LoVo (cell line): ENCODE results near the gene TMEM106C.

Source experiments
- DNase-seq: peaks from one replicate; pipeline ENCODE4 v3.0.0-alpha.2; 2016; ENCODE audit warnings: low spot score

TMEM106C gene

DNA sequence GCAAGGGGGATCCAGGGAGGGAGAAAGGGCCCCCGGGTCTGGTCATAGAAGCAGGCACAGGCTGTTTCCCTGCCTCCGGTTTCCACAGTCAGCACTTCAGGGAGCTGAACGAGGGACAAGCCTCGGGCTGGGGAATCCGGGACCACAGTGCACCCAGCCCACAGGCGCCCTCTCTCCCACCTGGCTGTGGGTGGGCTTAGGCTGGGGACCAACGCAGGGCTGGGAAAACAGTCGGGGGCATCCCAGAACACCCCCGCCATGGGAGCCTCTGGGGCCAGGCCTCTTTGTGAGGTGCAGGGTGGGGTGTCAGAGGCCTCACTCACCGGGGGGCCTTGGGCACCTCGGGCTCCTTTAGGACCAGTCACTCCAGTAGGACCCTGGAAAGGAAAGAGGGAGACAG lies 16.3 kb downstream of the TMEM106C start:
- no peak for DNase-seq

DNA sequence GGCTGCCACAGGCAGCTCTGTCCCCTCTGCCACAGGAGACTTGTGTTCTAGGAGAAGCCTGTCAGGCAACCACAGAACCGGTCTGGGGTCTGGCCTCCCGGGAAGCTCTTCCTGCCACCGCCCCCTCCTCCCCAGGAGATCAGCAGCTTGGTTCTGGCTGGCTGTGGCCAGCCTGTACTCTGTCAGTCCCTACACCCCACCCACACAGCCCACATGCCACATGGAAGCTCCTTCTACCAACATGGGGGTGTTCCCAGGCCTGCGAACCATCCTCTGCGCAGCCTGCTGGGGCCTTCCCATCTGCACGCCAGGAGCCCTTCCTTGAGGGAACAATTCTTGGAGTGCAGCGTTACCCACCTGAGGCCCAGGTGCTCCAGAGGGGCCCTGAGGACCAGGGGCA lies 16.8 kb downstream of the TMEM106C start:
- no peak for DNase-seq

DNA sequence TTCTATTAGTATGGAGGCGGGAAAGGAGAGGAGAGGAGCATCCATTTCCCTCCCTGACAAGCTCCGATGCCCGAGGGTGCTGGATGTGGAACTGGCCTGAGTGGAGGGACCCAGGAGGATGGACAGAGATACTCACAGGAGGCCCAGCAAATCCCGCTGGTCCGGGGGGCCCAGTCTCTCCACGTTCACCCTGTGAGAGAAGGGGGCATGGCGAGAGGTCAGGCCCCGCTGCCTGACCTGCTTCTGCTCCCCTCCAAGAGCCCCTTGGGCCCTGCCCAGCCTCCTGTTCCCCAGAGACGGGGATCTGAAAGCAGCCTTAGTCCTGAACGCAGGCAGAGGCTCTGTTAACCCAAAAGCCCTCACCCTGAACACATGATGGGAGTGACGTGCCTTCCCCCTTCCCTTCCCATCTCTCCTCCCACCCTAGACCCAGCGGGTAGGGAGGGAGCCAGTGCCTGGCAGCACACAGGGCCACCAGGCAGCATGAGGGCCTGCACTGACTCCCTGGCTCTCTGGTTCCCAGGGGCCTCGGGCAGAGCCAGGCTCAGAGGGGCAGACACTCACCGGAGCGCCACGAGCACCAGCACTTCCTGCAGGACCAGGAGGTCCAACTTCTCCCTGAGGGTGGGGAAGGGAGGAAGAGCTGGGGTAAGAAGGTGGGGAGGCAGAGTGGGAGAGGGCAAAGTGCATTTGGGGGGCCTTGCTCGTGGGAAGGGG lies 17.5 kb downstream of the TMEM106C start:
- DNase-seq, result no peak

DNA sequence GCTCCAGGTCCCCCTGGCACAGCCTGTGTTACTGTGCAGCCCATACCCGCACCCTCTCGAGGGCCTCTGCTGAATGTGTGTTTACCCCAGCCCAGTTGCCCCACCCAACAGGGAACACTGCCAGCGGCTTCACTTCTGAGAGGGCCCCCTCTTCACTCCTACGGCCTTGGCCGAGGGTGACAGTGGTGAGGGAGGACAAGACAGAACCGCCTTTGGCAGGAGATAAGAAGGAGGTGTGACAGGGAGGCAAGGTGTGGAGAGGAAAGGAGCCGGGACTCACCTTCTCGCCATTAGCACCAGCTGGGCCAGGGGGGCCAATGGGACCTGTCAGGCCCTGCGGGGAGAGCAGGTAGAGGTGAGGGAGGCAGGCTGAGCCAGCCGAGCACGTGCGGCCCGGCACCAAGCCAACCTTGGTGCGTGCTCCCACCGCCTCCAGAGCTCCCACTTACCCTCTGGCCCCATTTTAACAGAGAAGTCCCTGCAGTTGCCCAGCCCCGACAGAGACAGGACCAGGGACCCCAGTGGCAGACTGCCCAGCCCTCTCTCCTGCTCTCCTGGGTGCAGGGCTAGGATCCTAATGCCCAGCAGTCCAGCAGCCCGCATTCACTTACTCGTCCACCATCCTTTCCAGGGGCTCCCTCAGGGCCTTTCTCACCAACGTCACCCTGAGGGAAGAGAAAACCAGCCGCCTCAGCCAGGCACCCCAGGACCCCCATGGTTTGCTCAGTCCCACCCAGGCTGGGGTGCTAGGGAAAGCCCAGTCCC lies 18.3 kb downstream of the TMEM106C start:
- no peak for DNase-seq

DNA sequence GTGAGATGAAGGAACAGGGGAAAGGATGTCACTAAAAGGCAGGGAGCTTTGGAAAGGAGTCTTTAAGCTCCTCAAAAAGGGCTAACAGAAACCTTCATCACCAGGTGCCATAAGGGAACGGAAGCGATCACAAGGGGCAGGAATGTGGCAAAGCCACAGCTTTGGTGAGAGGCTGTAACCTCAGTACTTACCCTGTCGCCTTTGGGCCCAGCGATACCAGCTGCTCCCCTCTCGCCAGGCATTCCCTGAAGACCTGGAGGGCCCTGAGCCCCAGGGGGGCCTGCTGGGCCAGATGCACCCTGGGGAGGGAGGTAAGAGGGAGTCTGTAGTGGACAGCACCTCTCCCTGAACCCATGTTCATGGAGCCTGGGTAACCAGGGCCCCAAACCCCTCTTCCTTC lies 18.9 kb downstream of the TMEM106C start:
- no peak for DNase-seq

DNA sequence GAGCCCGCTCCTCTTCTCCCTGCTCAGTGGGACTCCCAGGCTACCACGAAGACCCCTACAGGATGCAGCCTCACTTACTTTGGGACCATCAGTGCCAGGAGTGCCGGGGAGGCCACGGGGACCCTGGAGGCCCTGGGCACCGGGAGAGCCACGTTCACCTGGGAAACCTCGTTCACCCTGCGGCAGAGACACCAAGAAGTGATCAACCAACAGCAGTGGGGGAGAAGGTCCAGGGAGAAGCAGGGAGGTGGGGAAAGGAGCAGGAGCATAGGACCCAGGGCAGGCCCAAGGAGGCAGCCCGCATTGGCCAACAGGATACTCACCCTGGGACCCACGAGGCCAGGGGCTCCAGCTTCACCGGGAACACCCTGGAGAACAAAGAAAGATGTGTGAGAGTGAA lies 19.4 kb downstream of the TMEM106C start:
- DNase-seq, result no peak

DNA sequence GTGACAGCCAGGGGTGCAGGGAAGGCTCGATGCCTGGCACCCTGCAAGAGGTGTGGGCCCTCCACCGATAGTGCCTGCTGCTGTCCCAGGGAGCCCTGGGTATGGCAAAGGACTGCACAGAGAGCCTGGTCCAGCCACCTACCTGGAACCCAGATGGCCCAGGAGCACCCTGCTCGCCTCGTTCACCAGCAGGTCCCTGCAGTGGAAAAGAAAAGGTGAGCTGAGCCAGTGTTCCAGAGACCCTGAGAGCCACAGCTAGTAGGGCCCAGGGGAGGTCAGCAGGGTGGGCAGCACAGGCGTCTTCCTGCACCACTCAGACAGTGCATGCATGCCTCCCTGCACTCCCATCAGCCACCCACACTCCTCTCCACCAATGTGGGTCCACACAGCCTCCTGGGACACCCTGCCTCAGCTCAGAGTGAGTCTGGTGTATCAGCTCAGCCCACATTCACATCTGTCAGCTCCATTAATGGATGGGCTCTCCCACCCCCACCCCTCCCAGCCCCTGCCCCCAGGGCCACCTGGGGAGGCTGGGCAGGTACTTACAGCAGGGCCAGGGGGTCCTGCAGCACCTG lies 20.2 kb downstream of the TMEM106C start:
- DNase-seq, result no peak

DNA sequence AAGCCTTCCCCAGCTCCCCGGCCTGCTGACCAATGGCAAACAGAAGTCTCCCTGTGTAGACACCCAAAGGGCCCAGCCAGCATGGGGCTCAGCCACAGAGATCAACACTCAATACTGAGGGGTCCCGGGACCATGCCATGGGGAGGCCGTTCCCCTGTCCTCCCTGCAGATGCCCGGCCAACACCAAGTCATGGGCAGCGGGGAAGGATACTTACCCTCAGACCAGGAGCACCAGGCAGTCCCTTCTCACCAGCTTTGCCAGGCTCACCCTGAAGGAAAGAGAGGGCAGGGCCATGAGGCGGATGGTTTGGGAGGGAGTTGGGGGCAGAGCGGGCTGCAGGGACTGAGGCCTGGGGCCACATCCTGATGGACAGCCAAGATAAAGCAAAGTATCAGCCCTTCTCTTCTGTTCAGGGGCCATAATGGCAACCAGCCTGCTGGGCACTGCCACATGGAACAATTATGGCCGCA lies 21.0 kb downstream of the TMEM106C start:
- no peak for DNase-seq

DNA sequence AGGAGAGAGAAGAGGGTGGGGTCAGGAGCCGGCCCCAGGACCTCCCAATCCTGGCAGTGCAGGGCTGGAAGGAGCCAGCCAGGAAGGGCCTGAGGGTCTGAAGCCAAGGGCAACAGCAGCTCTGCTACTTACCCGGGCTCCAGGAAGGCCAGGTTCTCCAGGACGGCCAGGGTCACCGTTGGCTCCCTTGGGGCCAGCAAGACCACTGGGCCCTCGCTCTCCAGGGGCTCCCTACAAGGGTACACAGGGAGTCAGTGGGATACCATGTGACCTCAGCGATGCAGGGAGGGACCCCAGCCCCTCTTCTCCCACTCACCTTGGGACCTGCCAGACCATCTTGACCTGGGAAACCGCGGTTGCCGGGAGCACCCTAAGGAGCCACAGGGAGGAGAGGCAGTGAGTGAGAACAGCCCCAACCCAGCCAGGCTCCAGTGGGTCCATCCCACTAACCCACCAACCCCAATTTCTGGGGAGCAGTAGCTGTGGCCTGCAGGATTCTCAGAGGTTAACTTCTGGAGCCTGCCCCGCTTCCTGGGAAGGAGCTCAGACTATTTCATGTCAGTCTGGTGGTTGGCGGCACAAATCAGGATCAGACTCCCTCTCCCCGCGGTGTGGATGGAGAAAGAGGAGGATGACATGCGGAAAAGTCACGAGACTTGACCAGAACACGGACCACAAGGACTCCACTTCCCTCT lies 22.3 kb downstream of the TMEM106C start:
- no peak for DNase-seq

DNA sequence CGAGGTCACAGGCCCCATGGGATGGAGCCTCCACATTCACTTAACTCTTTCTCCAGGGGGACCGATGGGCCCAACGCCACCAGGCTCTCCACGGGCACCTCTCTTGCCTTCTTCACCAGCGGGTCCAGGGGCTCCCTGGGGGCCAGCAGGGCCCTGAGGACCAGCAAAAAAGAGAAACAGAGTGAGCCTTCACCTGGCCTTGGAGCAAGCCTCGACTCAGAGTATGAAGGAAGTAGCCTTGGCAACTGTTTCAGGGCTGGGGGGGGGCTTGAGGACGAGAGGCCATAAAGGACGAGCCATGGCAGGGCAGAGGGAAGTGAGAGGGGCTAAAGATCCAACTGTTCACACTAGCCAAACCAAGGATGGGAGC lies 22.9 kb downstream of the TMEM106C start:
- DNase-seq, result no peak

DNA sequence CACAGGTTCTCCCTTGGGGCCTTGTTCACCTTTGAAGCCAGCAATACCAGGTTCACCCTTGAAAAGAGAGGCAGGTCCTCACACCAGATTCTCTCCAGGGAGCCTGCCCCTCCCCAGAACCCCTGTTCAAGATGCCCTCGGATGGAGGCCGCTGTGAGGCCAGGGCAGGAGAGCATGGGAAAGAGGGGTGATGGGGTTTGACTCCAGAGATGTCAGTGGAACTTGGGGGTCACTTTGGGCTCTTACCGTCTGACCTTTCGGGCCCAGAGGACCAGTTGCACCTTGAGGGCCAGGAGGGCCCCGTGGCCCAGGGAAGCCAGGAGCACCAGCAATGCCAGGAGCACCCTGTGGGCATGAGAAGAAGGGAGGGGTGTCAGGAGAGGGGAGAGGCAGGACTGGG lies 23.4 kb downstream of the TMEM106C start:
- no peak for DNase-seq

DNA sequence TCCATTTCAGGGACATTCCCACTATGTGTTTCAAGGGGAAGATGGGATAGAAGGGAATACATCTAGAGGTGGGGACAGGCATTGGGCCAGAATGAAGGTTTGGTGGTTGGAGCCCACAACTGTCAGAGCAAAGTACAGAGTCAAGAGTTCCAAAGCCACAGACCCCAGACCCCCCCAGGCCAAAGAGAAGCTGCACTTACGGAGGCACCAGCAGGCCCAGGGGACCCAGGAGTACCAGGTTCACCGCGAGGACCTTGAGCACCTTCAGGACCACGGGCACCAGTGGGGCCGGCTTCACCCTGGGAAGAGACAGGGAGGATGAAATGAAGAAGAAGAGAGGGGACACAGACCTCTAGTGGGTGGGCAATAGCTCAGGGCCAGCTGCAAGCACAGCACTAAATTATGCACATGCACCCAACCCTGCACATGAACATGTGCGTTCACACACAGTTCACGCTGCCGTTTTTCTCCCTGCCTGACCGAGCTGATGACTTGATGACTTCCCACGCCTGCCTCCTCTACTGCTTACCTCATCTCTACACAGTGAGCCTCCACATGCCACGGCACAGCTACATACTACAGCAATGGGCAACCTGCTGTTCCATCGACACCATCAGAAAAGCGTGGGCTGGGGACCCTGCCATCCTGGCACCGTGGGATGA lies 24.1 kb downstream of the TMEM106C start:
- no peak for DNase-seq

DNA sequence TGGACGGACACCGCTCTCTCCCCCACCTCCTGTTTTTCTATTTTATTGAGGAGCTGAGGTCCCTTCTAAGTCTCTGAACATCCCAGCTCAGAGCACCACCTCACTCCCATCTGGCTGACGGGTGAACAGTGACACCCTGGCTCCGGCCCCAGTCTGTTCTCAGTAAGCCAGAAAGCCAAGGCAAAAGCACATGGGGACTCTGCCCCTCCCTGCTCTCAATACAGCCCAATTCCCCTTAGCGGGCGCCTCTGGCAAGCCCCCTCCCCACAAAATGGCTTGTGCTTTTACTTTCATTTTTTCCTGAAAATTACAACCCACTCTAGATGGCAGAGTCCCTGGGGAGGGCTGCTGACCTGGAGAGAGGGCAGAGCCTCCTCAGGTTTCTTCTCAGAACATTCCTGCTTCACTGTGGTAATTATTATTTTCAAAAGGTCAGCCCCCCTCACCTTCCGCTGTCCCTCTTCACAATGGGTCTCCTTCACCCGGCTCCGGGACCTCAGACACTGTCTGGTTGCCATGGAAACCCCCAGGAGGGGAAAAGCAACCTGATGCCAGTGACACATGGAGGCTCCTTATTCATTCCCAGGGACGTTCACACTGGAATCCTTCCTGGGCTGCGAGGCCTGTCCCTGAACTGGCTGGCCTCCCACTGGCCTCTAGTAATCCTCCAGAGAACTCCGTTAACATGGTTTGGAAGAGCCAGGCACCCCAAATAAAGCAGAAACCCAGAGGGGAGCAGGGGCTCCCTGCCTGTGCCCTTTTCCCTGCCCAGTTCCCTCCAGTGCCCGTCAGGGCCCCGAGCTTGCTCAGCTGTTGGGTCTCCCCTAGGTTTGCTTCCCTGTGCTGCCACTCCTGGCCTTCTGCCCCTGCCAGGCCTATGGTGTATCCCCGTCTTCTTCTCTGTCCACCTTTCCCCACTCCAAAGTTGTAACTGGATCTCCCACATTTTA lies 25.0 kb downstream of the TMEM106C start:
- DNase-seq, result no peak

DNA sequence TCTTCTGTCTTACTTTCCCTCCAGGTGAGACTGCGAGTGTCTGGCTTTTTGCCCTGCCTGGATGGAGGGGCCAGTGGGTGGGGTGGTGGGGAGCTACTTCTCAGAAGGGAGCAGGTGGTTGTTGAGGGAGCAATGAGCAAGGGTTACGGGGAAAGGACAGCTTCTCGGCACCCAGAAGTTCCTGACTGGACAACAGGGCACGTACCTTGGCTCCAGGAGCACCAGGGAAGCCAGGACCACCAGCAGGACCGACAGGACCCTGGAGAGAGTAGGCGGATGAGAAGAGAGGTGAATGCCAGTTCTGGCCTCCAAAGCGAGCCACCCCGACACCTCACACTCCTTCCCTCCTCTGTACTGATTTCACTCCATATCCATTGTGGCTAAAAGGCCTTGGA lies 25.6 kb downstream of the TMEM106C start:
- DNase-seq, result no peak

DNA sequence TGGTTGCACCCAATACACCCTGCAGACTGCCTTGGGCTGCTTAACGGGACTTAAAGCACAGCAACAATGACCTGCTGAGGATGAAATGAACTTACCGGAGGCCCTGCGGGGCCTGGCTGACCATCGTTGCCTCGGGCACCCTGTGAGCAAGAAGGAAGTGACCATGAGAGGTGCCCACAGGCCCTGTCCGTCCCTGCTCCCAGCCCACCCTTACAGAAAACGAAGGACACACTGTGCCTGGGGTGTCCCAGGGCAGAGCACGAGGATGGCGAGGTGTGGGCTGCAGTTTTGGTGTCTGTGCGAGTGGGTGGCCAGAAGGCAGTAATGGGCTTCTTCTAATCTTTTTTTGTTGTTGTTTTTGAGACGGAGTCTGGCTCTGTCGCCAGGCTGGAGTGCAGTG lies 26.3 kb downstream of the TMEM106C start:
- DNase-seq, result no peak

DNA sequence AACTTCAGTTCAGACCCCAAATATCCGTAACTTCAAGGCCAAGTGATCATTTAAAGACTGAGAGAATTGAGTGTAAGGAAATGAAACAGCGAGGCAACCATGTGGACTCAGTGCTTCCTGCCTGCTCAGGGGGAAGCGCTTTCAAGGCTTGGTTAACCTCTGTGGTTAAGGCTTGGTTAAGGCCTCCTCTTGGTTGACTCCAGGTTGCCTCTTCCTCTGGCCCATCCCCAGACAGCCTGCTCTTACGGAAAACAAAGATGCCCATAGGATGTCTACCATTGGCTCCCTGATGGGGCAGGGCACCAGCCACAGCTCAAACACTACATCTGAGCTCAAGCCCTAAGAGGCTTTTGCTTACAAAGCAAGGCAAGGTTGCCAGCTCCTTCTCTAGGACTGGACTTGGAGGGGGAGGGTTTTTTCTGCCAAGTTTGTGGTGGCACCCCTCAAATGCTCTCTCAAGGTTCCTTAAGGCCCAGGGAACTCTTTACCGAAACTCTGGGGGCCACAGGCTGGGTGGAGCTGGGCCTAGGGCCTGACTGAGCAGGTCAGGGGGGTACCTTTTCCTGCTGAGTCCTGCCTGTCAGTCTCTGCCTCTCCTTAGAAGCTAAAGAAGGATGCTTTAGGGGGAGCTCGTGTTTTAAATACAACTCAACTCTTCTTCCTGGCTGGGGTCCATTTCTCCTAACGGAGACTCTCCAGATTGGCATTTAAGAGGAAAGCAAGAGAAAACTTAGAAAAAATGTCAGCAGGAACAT lies 27.1 kb downstream of the TMEM106C start:
- DNase-seq, result no peak

DNA sequence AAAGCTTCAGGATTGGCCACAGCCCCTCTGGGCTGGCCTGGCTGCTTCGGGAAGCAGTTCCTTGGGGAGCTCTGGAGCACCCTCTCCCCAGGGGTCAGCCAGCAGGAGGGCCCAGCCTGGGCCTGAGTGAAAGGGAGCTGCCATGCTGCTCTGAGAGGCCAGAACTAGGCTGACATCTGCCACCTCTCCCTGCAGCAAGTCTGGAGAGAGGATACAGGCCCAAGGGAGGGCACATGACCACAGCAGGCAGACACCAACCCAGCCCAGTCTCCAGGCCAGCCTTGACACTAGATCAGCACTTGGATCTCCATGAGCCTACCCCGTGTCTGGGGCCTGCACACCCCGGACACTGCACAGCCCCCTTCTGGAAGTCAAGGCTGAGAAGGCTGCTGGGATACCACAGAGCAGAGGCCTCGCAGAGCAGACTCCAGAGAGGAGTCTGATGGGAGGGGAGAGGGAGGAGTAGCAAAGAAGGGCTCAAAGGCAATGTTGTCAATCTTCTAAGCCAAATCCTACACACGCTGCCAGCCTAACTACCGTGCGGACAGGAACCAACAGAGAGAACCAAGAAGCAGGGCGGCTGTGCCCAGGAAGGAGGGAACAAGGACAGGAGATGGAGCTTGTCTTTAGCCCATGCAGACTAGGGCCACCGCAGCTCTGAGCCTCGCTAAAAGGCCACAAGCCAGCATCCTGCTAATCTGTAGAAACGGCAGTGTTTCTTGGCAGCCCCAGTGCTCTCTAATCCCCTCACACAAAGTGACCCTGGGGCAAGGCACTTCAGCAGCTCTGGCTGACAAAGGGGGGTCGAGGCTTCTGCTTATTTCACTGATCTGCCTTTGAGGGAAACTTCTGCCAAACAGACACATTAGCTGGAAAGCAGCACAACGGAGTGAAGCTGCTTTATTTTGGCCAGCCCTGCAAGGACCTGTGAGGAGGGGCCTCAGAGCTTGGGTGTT lies 28.0 kb downstream of the TMEM106C start:
- DNase-seq, result no peak

DNA sequence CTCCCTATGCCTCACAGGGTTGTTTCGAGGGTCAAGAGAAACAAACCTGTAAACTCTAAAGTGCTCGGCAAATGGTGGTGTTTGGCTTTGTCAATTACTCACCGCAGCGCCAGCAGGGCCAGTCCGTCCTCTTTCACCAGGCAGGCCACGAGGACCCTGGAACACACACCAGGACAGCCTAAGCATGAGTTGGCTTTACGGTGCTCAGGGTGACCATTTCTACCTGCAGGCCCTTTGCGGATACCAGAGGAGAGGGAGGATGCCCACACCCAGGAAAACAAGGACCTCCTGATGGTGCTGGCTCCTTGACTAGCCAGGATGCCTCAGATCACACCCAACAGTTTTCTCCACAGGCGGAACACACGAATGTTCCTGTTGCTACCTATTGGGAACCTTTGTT lies 29.4 kb downstream of the TMEM106C start:
- no peak for DNase-seq

DNA sequence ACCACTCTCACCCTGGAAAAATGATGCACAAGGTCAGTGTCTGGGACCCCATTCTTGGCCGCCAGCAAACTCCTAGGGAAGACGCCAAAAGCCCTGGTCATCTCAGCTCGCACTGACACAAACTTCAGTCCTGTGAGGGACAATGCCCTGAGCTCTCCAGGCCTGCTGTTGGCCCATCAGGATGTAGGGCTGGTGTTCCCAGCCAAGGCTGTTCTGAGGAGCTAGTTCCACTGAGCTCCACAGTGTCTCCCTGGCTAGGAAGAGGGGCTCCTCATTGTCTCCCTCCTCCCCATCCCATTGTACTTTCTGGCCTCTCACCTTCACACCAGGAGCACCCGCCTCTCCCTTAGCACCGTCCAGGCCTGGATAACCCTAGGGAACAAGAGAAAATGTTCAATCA lies 30.1 kb downstream of the TMEM106C start:
- DNase-seq, result no peak
